Hepatocyte (in vitro differentiated cells): ENCODE results near the gene CLIP1.

Experiments
- CTCF ChIP-seq: fragments of 200-600 bp; sonication (generic); IDR thresholded peaks from 2 replicates; pipeline ENCODE4 v1.5.1; 2016; ENCODE audit warnings: antibody characterized with exemption, mild to moderate bottlenecking; ENCODE audit not compliant: poor library complexity
- EZH2 ChIP-seq: fragments of 200-600 bp; sonication (generic); IDR thresholded peaks from 2 replicates; pipeline ENCODE4 v1.6.1; 2016; ENCODE audit warnings: antibody characterized with exemption, mild to moderate bottlenecking, borderline replicate concordance
- EZH2phosphoT487 ChIP-seq: fragments of 200-600 bp; sonication (generic); IDR thresholded peaks from one replicate; pipeline ENCODE4 v1.6.1; 2018; ENCODE audit warnings: antibody characterized with exemption, mild to moderate bottlenecking, low read depth, moderate library complexity; ENCODE audit not compliant: unreplicated experiment, severe bottlenecking

GRCh38 chr12:122403831-122404230, 18.6 kb downstream of the CLIP1 start:
- TF ChIP-seq CTCF (no peak), EZH2 (no peak), EZH2phosphoT487 (no peak)
